Activated T-cell treated with anti-CD3 and anti-CD28 coated beads, Interleukin-2, amount 50 U/mL, for 4 hours (primary cell): ENCODE results near the gene PLA2G2F. TPM values are rescaled to one million over a fixed set of nuclear protein-coding genes. Genes with fewer than 3 reads are reported as not detected.

Experiments used
- ATAC-seq, 2 donors: fragments of 200-7000 bp; cut with Tn5 transposase; one replicate each; pipeline ENCODE4 v1.10.0; 2021
- DNase-seq: peaks from one replicate; pipeline ENCODE4 v3.0.0-alpha.2; 2020
- H3K27me3 Mint-ChIP-seq: one replicate; pipeline ENCODE4 v1.8.0; 2021; ENCODE audit warnings: low read depth, mixed read lengths
- H3K36me3 Mint-ChIP-seq: one replicate; pipeline ENCODE4 v1.8.0; 2022; ENCODE audit warnings: mixed read lengths; ENCODE audit not compliant: insufficient read depth
- H3K4me1 Mint-ChIP-seq: one replicate; pipeline ENCODE4 v1.8.0; 2021; ENCODE audit warnings: low read depth, mixed read lengths
- H3K4me3 Mint-ChIP-seq: one replicate; pipeline ENCODE4 v1.8.0; 2021; ENCODE audit warnings: mild to moderate bottlenecking, moderate library complexity, mixed read lengths
- H3K9me3 Mint-ChIP-seq: one replicate; pipeline ENCODE4 v1.8.0; 2021; ENCODE audit warnings: mixed read lengths
- total RNA-seq, 3 donors: library from RNA; stranded (reverse); gene quantifications; one replicate each; pipeline ENCODE4 v1.2.1, GENCODE V29; 2021

The PLA2G2F gene
- total RNA-seq, 3 donors from 2014 or later = not detected

DNA sequence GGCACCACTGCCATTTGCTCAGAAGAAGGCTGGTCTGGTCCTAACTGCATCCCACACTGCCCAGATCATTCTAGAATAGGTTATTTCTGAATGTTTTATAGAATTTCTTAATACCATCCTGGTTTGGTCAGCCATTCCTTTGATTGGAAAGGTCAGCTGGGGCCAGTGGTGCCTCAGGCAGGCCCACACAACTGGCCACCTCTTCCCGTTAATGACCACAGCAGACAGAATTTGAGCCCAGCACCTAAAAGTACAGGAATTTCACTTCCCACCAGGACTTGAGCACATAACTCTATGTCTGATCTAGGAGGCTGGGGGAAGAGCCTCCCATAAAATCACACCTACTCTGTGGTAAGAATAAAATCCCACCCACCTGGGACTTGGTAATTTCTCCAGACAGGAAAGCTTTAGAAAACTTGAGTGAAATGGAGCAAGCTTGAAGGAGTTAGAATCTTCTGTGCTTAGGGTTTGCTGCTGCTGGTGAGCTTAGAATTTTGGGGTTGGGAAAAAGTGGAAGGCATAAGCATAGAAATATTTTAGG, 53.8 kb downstream of the PLA2G2F start:
- Mint-ChIP-seq H3K27me3 (peaks cover 13% of the 10 kb centered on the region), H3K4me1 (peaks cover 14% of the 10 kb centered on the region), H3K9me3 (no peaks in the 10 kb centered on the region), H3K4me3 (no peak overlapping the region), H3K36me3 (no peaks in the 10 kb centered on the region)
- no peak for ATAC-seq
- DNase-seq = no peak

- peaks cover 13% of the 10 kb centered on the region for H3K27me3 Mint-ChIP-seq
- H3K36me3 Mint-ChIP-seq = no peaks in the 10 kb centered on the region
- H3K4me3 Mint-ChIP-seq = no peak overlapping the region
- H3K9me3 Mint-ChIP-seq = no peaks in the 10 kb centered on the region
- ATAC-seq (no peak), DNase-seq (no peak)
- peaks cover 2% of the 10 kb centered on the region for H3K4me1 Mint-ChIP-seq
Observed at GRCh38 chr1:20194224-20194623, 55.1 kb downstream of the PLA2G2F start.

GRCh38 chr1:20194757-20195461, 55.8 kb downstream of the PLA2G2F start:
- Mint-ChIP-seq H3K4me3 (no peak overlapping the region), H3K9me3 (no peaks in the 10 kb centered on the region), H3K36me3 (no peaks in the 10 kb centered on the region), H3K27me3 (peaks cover 13% of the 10 kb centered on the region), H3K4me1 (peaks cover 2% of the 10 kb centered on the region)
- ATAC-seq = peak; percentile 78 to 87
- peak; percentile 71 for DNase-seq

GRCh38 chr1:20195462-20195780, 56.3 kb downstream of the PLA2G2F start:
- Mint-ChIP-seq H3K4me1 (peaks cover 2% of the 10 kb centered on the region), H3K36me3 (no peaks in the 10 kb centered on the region), H3K4me3 (no peak overlapping the region), H3K9me3 (no peaks in the 10 kb centered on the region), H3K27me3 (peaks cover 15% of the 10 kb centered on the region)
- ATAC-seq (no peak), DNase-seq (no peak)

DNA sequence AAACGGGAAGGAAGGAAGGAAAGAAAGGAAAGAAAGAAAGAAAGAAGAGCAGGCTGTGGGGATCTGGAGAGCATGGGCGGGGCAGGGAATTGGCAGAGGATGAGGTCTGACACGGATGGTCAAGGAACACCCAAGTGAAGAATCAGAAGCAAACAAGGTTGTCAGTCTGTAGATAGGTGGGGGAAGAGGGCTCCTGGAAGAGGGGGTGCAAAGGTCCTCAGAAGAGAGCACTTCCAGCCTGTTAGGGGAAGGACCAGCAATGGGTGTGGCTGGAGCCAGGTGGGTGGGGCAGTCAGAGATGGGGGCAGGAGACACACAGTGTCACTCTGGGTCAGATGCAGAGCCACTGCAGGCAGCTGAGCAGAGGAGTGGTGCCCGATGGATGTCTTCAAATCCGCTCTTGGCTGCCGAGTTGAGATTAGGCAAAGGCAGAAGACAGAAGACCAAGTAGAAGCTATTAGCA, 58.2 kb downstream of the PLA2G2F start:
- DNase-seq = no peak
- Mint-ChIP-seq H3K36me3 (no peaks in the 10 kb centered on the region), H3K4me1 (peaks cover 2% of the 10 kb centered on the region), H3K9me3 (no peaks in the 10 kb centered on the region), H3K27me3 (peaks cover 15% of the 10 kb centered on the region), H3K4me3 (no peak overlapping the region)
- ATAC-seq = no peak

DNA sequence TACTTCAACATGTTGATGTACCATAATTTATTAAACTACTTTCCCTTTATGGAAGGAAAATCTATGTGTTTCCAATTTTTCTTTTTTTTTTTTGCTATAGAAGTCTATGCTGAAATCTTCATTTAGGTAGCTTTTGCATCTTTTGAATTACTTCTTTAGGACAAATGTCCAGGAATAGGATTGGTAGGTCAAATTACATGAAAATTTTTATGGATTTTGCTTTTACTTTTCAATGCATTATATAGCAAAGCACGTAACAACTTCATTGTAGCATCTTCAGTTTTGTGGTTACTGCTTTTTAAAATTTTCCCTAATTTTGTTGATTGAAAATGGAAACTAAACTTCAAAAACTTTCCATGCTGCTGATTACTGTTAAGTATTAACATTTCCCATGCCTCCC, 59.2 kb downstream of the PLA2G2F start:
- H3K4me1 Mint-ChIP-seq = peaks cover 2% of the 10 kb centered on the region
- ATAC-seq (no peak), DNase-seq (no peak)
- H3K9me3 Mint-ChIP-seq = no peaks in the 10 kb centered on the region
- no peaks in the 10 kb centered on the region for H3K36me3 Mint-ChIP-seq
- peaks cover 16% of the 10 kb centered on the region for H3K27me3 Mint-ChIP-seq
- H3K4me3 Mint-ChIP-seq = no peak overlapping the region

- Mint-ChIP-seq H3K4me1 (peaks cover 2% of the 10 kb centered on the region), H3K27me3 (peaks cover 16% of the 10 kb centered on the region)
Observed at GRCh38 chr1:20198918-20199317, 59.8 kb downstream of the PLA2G2F start.

GRCh38 chr1:20199403-20199802, 60.3 kb downstream of the PLA2G2F start:
- H3K9me3 Mint-ChIP-seq = no peaks in the 10 kb centered on the region
- H3K4me3 Mint-ChIP-seq = no peak overlapping the region
- DNase-seq (no peak), ATAC-seq (no peak)
- H3K36me3 Mint-ChIP-seq = no peaks in the 10 kb centered on the region
- H3K4me1 Mint-ChIP-seq = peaks cover 2% of the 10 kb centered on the region
- peaks cover 16% of the 10 kb centered on the region for H3K27me3 Mint-ChIP-seq

More at GRCh38 chr1:20198918-20199317, 59.8 kb downstream of the PLA2G2F start:
- no peak for ATAC-seq
- no peak for DNase-seq
- Mint-ChIP-seq H3K36me3 (no peaks in the 10 kb centered on the region), H3K9me3 (no peaks in the 10 kb centered on the region), H3K4me3 (no peak overlapping the region)

DNA sequence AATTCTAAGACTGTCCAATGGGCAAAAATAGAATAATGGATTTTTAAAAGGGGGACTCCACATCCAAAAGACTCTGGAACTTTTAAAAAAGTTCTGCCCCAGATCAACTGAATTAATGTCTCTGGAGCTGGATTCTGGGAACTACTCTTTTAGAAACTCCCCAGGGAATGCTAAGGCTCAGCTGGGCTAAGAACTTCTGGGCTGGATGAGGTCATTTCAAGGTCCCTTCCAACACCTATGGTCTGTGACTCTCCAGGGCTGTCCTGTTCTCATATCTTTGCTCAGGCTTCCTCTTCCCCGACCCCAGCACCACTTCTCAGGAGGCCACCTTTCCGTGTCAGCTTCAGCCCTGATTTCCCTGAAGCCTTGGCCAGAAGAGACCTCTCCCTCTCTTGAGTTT, 60.7 kb downstream of the PLA2G2F start:
- H3K36me3 Mint-ChIP-seq = no peaks in the 10 kb centered on the region
- H3K4me3 Mint-ChIP-seq = no peak overlapping the region
- H3K27me3 Mint-ChIP-seq = peaks cover 16% of the 10 kb centered on the region
- DNase-seq = no peak
- no peak for ATAC-seq
- H3K4me1 Mint-ChIP-seq = peaks cover 2% of the 10 kb centered on the region
- no peaks in the 10 kb centered on the region for H3K9me3 Mint-ChIP-seq

Other genes with a start within 250 kb of the PLA2G2F start
- not detected for gene PLA2G2E, start 215.7 kb upstream of the PLA2G2F start, total RNA-seq
- gene PLA2G2A, start 159.7 kb upstream of the PLA2G2F start, total RNA-seq = under 1 TPM in 1 of 3 donors, not detected in 2; 0.24 TPM
- not detected for gene PLA2G5, start 69.1 kb upstream of the PLA2G2F start, total RNA-seq
- not detected for gene PLA2G2D, start 19.8 kb upstream of the PLA2G2F start, total RNA-seq
- under 1 TPM; 0.18 to 0.50 (median 0.33) TPM for gene UBXN10, start 46.8 kb downstream of the PLA2G2F start, total RNA-seq
- gene PLA2G2C, start 47.2 kb downstream of the PLA2G2F start, total RNA-seq = not detected
- gene VWA5B1, start 151.6 kb downstream of the PLA2G2F start, total RNA-seq = not detected